Fibroblast of lung (primary cell): ENCODE data around the gene NAPB. TPM values are rescaled to one million over a fixed set of nuclear protein-coding genes. Genes with fewer than 3 reads are reported as not detected.

Experiments used
- DNase-seq, 2 donors: peaks; one replicate each; pipeline versions ENCODE4 v3.0.0 to v3.0.0-alpha.2; 2010; ENCODE audit warnings: low read depth in 2 of 2
- H2AFZ ChIP-seq: 2 replicates; pipeline ENCODE4 v1.5.1; 2012; ENCODE audit warnings: low read length, control low read depth, inconsistent platforms
- H3K27ac ChIP-seq: 2 replicates; pipeline ENCODE4 v1.5.1; 2011; ENCODE audit warnings: low read length, control low read depth; ENCODE audit not compliant: insufficient read depth
- H3K27me3 ChIP-seq: 2 replicates; pipeline ENCODE4 v1.5.1; 2011; ENCODE audit warnings: mild to moderate bottlenecking, low read length; ENCODE audit not compliant: control insufficient read depth, insufficient read depth
- H3K36me3 ChIP-seq: 2 replicates; pipeline ENCODE4 v1.5.1; 2011; ENCODE audit warnings: low read length; ENCODE audit not compliant: control insufficient read depth, insufficient read depth
- H3K4me1 ChIP-seq: 2 replicates; pipeline ENCODE4 v1.5.1; 2011; ENCODE audit warnings: low read length; ENCODE audit not compliant: control insufficient read depth, insufficient read depth; ENCODE audit errors: extremely low read depth
- H3K4me2 ChIP-seq: 2 replicates; pipeline ENCODE4 v1.5.1; 2011; ENCODE audit warnings: low read length, control low read depth; ENCODE audit not compliant: insufficient read depth; ENCODE audit errors: extremely low read depth
- H3K4me3 ChIP-seq, 4 experiments: fragments of 200-600 bp in 1 of 4; sonication (generic) in 1 of 4; replicated peaks in 1 of 4; 2 replicates each; pipeline ENCODE4 v1.5.1; 2011 to 2016; ENCODE audit warnings: low read length in 4 of 4, low read depth in 3 of 4, mild to moderate bottlenecking in 3 of 4, control low read depth in 2 of 4, inconsistent platforms in 1 of 4, mixed read lengths in 1 of 4; ENCODE audit not compliant: insufficient read depth in 1 of 4; ENCODE audit errors: control extremely low read depth in 1 of 4
- H3K79me2 ChIP-seq: 2 replicates; pipeline ENCODE4 v1.5.1; 2012; ENCODE audit warnings: mild to moderate bottlenecking, low read length, inconsistent platforms; ENCODE audit not compliant: control insufficient read depth, insufficient read depth
- H3K9ac ChIP-seq: 2 replicates; pipeline ENCODE4 v1.5.1; 2011; ENCODE audit warnings: mild to moderate bottlenecking, low read length, control low read depth; ENCODE audit not compliant: insufficient read depth
- H3K9me3 ChIP-seq: 2 replicates; pipeline ENCODE4 v1.5.1; 2012; ENCODE audit warnings: low read depth, low read length; ENCODE audit not compliant: control insufficient read depth, insufficient read depth
- H4K20me1 ChIP-seq: 2 replicates; pipeline ENCODE4 v1.5.1; 2011; ENCODE audit warnings: low read length; ENCODE audit not compliant: control insufficient read depth, insufficient read depth; ENCODE audit errors: extremely low read depth
- EZH2 ChIP-seq: IDR thresholded peaks from 2 replicates; pipeline ENCODE4 v1.5.1; 2012; ENCODE audit warnings: low read length, control low read depth, mild to moderate bottlenecking; ENCODE audit errors: missing control alignments
- polyA plus RNA-seq, 2 donors: library from polyadenylated mRNA; depleted of rRNA in 1 of 2; stranded (reverse) in 1 of 2; unstranded in 1 of 2; fragments of >200 nt; gene quantifications; 2 replicates each; pipeline ENCODE4 v1.2.1, GENCODE V29; 2011 to 2012; ENCODE audit warnings: missing spikeins in 1 of 2
- total RNA-seq: library from RNA; depleted of rRNA; stranded (reverse); fragments of >200 nt; gene quantifications from 2 replicates; pipeline ENCODE4 v1.2.1, GENCODE V29; 2014
- TF ChIP-seq, protein P1 (sequence below), 2 donors: IDR thresholded peaks in 1 of 2; conservative IDR thresholded peaks in 1 of 2; 1 replicate in 1 of 2; 2 replicates in 1 of 2; pipeline ENCODE4 v1.5.1; 2011 to 2012; ENCODE audit warnings: low read length in 2 of 2, control low read depth in 1 of 2, inconsistent platforms in 1 of 2, low read depth in 1 of 2, mild to moderate bottlenecking in 1 of 2

The NAPB gene
- total and polyA plus RNA-seq, 2 donors (not counting 1 experiment from before 2014, with no cell fraction given), result 5.1 to 12.6 TPM

DNA sequence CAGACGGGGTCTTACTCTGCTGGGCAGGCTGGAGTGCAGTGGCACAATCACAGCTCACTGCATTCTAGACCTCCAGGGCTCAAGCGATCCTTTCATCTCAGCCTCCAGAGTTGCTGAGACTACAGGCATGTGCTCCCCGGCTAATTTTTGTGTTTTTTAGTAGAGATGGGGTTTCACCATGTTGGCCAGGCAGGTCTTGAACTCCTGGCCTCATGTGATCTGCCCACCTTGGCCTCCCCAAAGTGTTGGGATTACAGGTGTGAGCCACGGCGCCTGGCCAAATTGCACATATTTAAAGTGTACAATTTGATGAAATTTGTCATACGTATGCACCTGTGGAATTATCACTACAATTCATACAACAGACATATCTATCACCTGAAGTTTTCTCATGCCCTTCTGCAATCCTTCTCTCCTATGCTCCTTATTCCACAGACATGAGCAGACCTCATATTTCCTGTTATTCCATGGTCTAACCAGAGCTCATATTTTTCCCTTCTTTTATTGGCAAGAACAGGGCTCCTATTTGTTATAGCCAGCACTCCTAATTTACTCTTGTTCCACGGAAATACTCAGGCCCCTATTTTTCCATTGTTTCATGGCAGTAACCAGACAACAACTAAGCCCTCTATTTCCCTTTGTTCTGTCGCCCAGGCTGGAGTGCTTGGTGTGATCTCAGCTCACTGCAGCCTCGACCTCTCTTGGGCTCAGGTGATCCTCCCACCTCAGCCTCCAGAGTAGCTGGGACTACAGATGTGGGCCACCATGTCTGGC is 16.0 kb upstream of the NAPB start:
- no peaks in the 10 kb centered on the region for H3K4me1 ChIP-seq

DNA sequence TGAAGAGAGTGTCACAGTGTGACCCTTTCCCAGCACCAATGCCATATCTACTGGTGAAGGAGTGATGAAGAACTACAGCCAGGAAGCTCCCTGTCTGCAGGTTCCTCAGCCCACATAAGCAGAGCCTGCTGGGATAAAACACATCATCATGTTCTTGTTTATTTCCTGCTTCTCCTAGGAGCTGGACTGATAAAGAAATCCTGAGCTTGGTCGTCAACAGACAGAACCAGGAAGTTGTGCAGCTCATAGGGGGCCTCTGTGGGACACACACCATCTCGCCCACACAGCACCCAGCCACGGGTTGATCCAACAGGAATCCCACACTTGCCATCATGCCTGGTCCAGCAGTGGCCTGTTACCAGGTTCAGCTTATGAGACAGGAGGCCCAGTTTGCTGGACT is 15.4 kb upstream of the NAPB start:
- no peaks in the 10 kb centered on the region for H3K79me2 ChIP-seq
- H4K20me1 ChIP-seq, result no peaks in the 10 kb centered on the region
- H2AFZ ChIP-seq, result no peak overlapping the region
- no peak overlapping the region for H3K9ac ChIP-seq
- H3K36me3 ChIP-seq, result no peaks in the 10 kb centered on the region
- no peak for TF ChIP-seq EZH2
- TF ChIP-seq, protein P1, sequence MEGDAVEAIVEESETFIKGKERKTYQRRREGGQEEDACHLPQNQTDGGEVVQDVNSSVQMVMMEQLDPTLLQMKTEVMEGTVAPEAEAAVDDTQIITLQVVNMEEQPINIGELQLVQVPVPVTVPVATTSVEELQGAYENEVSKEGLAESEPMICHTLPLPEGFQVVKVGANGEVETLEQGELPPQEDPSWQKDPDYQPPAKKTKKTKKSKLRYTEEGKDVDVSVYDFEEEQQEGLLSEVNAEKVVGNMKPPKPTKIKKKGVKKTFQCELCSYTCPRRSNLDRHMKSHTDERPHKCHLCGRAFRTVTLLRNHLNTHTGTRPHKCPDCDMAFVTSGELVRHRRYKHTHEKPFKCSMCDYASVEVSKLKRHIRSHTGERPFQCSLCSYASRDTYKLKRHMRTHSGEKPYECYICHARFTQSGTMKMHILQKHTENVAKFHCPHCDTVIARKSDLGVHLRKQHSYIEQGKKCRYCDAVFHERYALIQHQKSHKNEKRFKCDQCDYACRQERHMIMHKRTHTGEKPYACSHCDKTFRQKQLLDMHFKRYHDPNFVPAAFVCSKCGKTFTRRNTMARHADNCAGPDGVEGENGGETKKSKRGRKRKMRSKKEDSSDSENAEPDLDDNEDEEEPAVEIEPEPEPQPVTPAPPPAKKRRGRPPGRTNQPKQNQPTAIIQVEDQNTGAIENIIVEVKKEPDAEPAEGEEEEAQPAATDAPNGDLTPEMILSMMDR (conservative IDR thresholded peaks at IDR 0.05 in 1 of 2, IDR thresholded peaks at IDR 0.05 in 1 of 2; ENCODE audit: low read depth in 1 of 2, low read length in 2 of 2), result no peak
- no peak for DNase-seq
- no peak overlapping the region for H3K27ac ChIP-seq
- no peaks in the 10 kb centered on the region for H3K9me3 ChIP-seq
- no peaks in the 10 kb centered on the region for H3K27me3 ChIP-seq
- H3K4me1 ChIP-seq, result no peaks in the 10 kb centered on the region
- no peak overlapping the region for H3K4me3 ChIP-seq
- no peak overlapping the region for H3K4me2 ChIP-seq

More for the DNA sequence above, 16.0 kb upstream of the NAPB start:
- Histone ChIP-seq H2AFZ (no peak overlapping the region), H3K27me3 (no peaks in the 10 kb centered on the region), H3K79me2 (no peaks in the 10 kb centered on the region), H3K9me3 (no peaks in the 10 kb centered on the region), H3K9ac (no peak overlapping the region), H3K4me2 (no peak overlapping the region), H4K20me1 (no peaks in the 10 kb centered on the region), H3K4me3 (no peak overlapping the region), H3K27ac (no peak overlapping the region), H3K36me3 (no peaks in the 10 kb centered on the region)
- TF ChIP-seq, protein P1 (conservative IDR thresholded peaks at IDR 0.05 in 1 of 2, IDR thresholded peaks at IDR 0.05 in 1 of 2; ENCODE audit: low read depth in 1 of 2, low read length in 2 of 2), result no peak
- TF ChIP-seq EZH2, result no peak
- no peak for DNase-seq

DNA sequence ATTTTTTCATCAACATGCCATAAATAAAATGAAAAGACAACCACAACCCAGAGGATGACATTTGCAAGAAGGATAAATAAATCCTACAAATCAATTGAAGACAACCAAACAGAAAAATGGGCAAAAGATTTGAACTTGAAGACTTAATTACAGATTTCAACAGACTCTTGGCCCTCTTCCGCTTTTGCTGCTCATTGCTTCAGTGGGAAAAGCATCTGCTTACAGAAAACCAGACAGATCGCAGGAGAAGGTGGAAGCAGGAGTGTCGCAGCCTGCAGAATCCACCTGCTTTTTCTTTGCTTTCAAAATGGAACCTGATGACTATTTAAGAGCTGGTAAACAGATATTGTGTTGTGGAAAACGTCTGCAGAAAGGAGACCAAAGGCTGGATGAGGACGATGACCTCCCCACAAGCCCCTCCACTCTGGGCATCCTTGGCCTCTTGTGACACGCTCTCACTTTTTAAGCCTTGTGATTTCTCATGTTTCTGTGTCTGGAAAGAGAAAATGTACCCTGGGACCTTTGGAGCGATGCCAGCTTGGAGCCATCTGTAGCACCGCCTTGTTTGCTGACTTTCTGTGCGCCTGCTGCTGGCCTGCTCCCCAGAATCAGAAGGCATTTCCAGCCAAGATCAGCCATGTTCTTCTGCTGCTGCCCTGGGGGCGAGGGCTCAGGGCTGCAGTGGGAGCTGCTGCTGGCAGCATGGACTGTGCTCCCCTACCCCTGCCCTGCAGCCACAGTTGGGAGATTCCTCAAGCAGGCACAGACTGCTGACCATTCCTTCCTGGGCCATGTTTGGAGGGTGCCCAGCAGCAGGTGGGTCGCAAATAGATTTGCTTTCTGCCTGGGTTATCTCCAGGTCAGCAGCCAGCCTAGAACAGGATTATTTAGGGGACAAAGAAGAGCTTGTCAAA is 14.6 kb upstream of the NAPB start:
- no peak overlapping the region for H3K4me3 ChIP-seq
- H3K4me1 ChIP-seq, result no peaks in the 10 kb centered on the region
- no peaks in the 10 kb centered on the region for H3K27me3 ChIP-seq
- no peak for DNase-seq
- H3K27ac ChIP-seq, result no peak overlapping the region
- no peak for TF ChIP-seq EZH2
- TF ChIP-seq, protein P1 (conservative IDR thresholded peaks at IDR 0.05 in 1 of 2, IDR thresholded peaks at IDR 0.05 in 1 of 2; ENCODE audit: low read depth in 1 of 2, low read length in 2 of 2), result no peak
- no peak overlapping the region for H3K9ac ChIP-seq
- no peak overlapping the region for H3K4me2 ChIP-seq
- no peaks in the 10 kb centered on the region for H3K36me3 ChIP-seq
- no peaks in the 10 kb centered on the region for H3K79me2 ChIP-seq
- no peak overlapping the region for H2AFZ ChIP-seq
- H4K20me1 ChIP-seq, result no peaks in the 10 kb centered on the region
- no peaks in the 10 kb centered on the region for H3K9me3 ChIP-seq
